Retina (tissue), 1 donor: ENCODE results near the gene LBR.
A peak's percentile ranks its signal among the peaks of the same experiment; 100 is the strongest.
"Not testable (repeated sequence)": the region's sequence is repeated elsewhere in the genome, so short reads cannot be mapped to it uniquely, and the experiment has no call there.

ENCODE experiments used
- DNase-seq: peaks from one replicate; pipeline ENCODE4 v3.0.0-alpha.2; 2016

LBR gene

DNA sequence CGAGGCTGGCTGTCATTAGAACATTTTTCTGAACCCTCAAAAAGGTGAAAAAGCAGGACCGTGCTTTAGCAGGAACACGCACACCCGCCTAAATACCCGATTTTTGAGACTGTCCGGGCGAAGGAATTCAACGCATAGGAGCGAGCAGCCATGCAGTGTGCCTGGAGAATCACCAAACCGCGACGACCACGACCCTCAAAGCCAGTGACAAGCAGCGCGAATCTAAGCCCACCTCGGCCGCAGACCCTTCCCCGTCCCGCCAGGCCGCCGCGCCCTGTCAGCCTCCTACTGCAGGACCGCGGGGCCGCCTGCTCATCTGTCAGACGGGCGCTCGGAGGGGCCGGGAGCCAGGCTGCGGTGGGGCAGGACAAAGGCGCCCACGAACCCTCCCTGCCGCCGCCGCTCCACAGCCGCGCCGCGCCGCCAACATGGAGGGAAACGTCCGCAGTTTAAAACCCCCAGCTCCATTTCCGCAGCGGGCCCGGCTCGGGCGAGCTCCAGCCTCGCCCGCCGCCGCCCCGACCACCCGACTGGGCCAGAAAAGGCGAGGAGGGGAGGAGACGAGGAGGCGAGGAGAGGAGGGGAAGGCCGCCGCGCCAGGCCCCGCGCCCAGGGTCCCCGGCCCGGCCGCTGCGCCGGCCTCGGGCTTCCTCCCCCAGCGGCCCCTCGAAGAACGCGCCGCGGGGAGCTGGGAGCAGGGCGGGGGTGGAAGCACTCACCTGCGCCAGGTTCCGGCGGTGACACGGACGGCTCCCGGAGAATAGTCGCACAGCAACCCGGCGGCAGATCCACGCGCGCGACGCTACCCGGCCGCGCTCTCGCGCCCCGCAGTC, at the start of gene LBR:
Gene LBR (minus strand): TSS at position 804 of the 833 bp plus-strand sequence. CDS start 3,963 bp downstream, outside the sequence.
- peak; percentile 93 for DNase-seq

DNA sequence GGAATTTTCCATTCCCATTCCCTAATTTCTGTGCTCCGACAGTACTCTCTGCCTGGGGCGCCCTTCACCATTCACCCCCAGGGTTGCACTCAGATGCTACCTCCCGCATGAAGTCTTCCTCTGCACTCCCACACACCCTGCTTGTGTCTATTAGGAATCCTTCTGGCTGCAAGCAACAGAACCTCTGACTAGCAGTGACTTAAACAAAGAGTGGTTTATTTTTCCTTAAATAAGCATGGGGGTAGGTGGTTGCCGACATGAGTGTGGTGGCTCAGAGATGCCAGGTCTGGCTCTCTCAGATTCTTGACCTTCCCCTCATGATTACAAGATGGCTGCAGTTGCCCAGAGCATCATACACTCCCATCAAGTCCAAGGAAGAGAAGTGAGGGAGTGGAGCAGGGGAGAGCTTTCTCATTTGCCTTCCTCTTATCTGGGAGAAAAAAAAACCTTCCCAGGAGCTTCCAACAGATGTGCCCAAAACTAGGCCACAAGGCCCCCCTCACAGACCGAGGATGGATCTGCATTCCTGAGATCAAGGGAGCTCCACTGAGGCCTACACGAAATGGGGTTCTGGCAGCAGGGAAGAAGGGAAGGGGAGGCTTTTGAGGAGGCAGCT, 49.6 kb upstream of the LBR start:
- DNase-seq, result no peak

DNA sequence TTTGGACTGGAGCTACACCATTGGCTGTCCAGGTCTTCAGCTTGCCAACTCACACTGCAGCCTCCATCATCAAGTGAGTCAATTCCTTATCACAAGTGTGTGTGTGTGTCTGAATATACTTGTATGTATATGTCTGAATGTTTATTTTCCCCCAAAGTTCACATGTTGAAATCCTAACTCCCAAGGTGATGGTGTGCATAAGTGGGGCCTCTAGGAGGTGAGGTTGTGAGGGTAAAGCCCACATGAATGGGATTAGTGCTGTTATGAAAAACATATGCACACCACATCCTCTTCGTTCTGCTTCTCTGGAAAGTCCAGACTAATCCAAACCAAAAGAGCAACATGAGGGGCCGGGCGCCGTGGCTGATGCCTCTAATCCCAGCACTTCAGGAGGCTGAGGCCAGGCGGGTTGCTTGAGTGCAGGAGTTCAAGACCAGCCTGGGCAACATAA, 48.7 kb upstream of the LBR start:
- DNase-seq, result no peak

DNA sequence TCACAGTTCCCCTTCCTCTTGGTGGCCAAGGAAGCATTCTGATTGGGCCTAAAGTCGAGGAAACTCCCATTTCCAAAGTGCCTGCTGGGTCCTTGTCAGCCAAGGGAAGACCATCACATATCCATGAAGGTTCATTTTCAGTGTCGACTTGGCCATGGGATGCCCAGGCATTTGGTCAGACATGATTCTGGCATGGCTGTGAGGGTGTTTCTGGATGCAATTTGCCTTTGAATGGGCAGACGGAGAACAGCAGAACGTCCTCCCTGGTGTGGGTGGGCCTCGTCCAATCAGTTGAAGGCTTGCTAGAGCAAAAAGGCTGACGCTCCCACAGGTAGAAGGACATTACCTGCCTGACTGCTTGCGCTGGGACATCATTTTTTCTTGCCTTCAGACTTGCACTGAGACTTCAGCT, 48.3 kb upstream of the LBR start:
- no peak for DNase-seq

- peak; percentile 95 for DNase-seq
Measured at GRCh38 chr1:225474986-225475820, 47.4 kb upstream of the LBR start.

GRCh38 chr1:225474439-225474985, 46.7 kb upstream of the LBR start:
- DNase-seq, result no peak

DNA sequence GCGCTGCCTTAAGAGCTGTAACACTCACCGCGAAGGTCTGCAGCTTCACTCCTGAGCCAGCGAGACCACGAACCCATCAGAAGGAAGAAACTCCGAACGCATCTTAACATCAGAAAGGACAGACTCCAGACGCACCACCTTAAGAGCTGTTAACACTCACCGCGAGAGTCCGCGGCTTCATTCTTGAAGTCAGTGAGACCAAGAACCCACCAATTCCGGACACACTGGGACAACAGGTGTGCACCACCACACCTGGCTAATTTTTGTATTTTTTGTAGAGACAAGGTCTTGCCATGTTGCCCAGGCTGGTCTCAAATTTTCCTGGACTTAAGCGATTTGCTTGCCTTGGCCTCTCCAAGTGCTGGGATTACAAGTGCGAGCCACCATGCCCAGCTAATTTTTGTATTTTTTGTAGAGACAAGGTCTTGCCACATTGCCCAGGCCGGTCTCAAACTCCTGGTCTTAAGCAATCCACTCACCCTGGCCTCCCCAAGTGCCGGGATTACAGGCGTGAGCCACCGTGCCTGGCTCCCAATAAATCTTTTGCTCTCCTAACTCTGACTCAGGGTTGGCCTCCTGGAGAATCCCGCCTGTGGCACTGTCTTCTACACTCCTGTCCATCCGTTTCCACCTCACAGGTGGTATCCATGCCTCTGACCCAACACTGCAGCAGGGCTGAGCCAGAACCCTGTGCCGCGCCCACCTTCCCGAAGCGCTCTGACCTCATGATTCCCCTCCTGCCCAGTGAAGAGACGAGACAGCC, 46.0 kb upstream of the LBR start:
- not testable (repeated sequence) for DNase-seq

DNA sequence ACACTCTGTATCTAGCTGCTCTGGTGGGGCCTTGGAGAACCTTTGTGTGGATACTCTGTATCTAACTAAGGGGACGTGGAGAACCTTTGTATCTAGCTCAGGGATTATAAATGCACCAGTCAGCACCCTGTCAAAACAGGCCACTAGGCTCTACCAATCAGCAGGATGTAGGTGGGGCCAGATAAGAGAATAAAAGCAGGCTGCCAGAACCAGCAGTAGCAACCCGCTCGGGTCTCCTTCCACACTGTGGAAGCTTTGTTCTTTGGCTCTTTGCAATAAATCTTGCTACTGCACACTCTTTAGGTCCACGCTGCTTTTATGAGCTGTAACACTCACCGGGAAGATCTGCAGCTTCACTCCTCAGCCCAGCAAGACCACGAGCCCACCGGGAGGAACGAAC, 45.4 kb upstream of the LBR start:
- DNase-seq, result not testable (repeated sequence)

DNA sequence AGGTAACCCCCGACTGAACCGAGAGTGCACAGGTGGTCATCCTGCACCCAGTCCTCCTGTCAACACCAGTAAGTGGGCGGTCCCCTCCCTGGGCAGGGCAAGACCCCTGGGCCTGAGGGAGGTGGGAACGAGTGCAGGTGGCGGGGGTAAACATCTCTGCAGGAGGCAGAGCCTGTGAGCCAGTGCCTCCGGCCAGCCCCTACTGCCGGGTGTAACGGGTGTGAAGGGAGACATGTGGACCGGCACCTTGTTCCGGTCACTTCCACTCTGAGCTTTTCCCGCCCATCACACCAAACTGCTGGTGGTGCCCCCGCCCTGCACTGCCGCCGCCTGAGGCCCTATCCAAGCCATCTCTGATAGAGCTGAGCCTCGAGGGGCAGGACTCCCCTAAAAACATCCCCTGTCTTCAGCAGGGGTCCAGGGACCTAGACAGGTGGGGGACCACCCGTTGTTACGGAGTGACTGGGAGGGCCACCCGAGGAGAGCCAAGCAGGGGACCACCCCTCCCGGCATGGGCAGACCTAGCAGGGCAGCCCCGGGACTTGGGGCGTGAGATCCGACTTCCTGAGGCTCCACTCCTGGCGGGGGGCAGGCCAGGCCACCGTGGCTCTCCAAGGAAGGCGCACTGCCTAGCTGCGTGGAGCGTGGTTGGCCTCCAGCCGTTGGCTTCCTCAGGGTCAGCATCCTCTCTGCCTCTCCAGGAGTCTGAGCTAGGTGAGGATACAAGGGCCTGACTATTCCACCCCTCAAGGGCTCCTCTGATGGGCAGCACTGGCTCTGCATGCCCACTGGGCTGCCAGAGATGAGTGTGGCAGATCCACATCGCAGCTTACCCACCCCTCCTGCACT, 43.8 kb upstream of the LBR start:
- DNase-seq, result no peak

DNA sequence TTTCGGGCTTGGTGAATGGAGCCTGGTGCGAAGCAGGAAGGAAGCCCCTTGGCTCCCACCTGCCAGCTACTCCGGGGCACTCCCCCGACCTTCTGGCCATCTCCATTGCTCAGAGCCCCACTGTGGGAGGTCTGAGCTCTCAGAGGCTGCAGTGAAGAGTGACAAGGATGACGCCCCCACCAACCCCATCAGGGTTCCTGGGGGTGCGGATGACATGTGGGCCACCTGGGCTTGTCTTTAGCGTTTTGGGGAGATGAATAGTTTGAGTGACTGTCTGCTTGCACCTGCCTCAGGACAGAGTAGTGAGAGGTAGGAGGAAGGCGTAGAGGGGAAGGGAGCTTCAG, 43.2 kb upstream of the LBR start:
- no peak for DNase-seq

DNA sequence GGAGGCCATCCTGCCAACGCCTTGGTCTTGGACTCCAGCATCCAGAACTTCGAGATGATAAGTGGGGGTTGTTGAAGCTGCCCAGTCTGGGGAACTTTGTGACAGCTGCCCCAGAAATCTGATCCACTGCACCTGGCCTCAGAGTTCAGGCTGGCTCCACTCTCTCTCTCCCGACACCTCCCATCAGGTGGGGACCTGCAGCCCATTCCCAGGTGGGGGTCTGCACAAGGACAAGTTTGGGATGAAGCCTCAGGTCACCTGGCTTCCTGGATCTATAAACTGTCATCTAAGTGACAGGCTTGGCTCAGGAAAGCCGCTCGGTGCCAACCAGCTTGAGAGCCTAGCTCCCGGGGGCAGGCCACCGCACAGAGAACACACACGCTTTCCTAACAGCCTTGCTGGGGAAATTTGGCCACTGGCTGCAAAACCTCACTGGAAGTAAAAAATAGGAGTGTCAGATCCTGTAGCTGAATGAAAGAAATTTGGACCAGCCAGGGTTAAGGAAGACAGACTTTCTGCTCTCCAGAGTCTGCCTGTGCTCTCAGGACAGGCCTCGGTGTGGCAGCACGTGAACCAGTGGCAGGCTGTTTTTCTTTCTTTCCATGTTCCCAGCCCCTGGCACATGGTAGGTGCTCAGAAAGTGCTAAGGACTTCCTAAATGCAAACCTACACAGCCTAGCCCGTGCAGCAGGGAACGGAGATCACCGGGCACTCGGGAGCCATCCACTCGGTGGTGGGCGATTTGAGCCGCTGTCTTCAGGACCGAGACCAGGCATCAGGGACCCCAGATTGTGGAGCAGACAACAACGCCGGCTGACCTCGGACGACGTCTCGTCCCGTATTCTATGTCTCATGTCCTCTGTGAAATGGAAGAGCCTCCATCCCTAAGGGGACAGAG, 42.6 kb upstream of the LBR start:
- DNase-seq, result no peak

DNA sequence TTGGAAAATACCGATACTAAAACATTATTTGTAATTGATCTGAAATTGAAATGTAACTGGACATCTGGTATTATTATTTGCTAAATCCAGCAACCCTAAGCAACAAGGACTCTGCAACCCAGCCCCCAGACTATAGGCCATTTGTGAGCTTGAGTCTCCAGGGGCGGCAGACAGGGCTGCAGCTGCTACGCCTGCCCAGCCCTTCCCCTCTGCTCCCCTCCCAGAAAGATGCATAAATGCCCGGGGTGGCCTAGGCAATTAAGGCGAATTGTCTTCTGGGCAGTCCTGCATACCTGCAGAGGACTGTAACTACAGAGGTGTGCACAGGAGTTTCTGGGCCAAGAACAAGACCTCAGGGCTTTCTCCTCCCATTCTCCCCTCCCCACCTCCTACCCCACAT, 41.2 kb upstream of the LBR start:
- no peak for DNase-seq

- no peak for DNase-seq
Measured at GRCh38 chr1:225468270-225469020, 40.6 kb upstream of the LBR start.

DNA sequence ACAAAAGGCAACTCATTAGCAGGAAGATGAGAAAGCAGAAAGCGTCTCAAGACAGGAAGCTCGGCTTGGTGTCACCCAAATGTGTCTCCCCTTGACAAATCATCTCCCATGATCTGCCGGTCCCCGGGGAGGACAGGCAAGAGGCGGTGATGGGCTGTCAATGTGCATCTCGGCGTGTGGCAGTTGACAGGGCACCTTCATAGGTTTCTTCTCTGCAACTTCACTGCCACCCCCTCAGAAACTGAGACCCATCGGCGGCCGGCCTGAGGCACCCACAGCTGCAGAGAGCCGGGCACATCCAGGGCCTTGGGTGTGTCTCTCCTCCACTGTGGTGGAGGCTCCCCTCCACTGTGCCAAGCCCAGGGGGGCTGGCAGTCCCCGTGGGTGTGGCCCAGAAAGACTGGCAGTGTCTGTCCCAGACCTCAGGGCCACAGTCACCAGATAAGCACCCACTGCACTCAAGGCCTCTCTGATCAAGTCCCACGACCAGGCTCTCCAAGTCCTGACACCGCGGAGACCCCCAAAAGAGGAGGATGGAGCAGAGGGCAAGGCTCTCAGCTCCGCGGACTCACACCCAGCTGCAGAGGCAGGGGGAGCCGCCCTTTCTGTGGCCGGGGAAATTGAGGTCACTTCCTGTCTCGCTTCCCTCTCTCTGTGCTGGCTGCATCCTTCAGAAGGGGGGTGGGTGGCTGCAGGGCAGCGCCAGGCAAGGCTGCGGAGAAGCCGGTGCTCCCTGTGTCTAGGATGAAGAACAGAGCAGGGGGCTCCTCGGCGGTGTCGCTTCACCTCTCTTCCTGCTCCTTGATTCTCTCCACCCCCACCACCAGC, 39.6 kb upstream of the LBR start:
- no peak for DNase-seq

DNA sequence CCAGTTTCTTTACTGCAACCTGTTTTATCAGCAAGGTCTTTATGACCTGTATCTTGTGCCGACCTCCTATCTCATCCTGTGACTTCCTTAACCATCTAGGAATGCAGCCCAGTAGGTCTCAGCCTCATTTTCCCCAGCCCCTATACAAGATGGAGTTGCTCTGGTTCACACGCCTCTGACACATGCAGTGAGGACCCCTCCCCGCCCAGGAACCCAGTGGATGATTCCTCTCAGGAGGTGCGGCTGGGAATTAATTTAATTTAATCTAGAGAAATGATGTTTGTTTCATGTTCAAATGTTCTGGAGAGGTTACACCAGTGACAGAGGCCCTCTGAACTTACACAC, 39.0 kb upstream of the LBR start:
- DNase-seq, result no peak

DNA sequence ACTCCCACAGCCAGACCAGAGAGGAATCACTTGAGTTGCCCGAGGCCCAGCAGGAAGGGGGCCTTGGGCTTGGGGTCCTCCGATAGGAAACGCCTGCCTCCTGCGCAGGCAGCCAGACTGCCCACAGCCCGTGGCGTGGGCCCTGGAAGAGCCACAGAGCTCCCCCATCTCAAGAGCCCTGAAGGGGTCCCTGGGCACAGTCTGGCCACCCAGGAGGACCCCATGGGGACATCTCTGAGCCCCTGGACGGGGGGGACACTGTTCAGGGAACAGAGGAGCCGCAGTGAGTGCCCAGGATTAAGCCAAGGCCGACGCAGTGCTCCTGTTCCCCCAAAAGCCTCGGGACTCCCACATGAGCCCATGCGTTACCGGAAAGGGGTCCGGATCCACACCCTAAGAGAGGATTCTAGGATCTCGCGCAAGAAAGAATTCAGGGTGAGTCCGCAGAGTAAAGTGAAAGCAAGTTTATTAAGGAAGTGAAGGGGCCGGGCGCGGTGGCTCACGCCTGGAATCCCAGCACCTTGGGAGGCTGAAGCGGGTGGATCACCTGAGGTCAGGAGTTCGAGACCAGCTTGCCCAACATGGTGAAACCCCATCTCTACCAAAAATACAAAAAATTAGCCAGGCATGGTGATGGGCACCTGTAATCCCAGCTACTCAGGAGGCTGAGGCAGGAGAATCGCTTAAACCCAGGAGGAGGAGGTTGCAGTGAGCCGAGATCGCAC, 38.1 kb upstream of the LBR start:
- DNase-seq, result no peak

DNA sequence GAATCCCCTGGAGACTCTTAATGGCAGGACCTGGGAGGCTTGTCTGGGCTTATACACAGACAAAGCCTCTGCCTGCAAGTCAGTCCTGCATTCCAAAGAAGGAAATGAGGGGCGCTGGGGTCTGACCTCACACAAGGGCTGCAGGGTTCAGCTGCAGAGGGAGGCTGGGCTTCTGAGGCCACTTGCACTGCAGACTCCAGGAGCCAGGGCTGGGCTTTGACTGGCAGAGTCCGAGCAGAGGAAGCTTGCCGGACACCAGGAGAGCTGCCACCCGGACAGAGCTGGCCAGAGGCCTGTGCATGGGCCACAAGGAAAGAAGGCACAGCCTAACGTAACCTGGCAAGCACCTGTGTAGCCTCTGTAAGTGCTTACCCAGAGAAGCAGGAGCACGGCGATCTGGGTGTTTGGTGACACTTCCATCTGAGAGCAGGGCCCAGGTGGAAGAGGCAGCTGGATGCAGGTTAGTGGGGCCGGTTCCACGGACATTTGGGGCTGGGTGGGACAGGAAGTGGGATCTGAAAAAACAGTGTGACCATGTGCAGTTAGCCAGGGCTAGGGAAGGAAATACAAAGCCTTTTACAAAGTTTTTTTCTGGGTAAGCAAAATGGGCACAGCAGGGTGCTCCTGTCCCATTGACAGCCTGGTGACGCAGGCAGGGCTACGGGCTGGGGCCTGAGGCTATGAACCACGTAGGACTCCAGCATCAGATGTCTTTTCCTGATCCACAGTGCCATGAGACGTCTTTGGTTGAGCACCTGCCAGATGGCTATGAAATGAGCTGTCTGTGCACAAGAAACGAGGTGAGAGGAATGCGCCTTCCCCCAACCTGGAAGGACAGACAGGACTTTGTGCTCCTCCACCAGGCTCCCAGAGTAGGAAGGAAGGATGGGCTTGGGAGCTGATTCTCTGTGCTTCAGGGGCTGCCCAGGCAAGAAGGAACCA, 37.3 kb upstream of the LBR start:
- DNase-seq, result peak; percentile 69
